ENCODE measurements around the gene DPP10.
A peak's percentile ranks its signal among the peaks of the same experiment; 100 is the strongest.

DPP10 gene

GRCh38 chr2:114545052-114545451 lies 102.6 kb downstream of the DPP10 start:
- TF ChIP-seq CTCF (conservative IDR thresholded peaks at IDR 0.05; ENCODE audit: low read depth, low read length) = no peak
- H3K4me3 ChIP-seq (ENCODE audit: low read length) = no peak overlapping the region

GRCh38 chr2:114546531-114546930 lies 104.1 kb downstream of the DPP10 start:
- DNase-seq (ENCODE audit: low read depth) = no peak
- H3K4me3 ChIP-seq (ENCODE audit: low read length) = no peak overlapping the region
- TF ChIP-seq CTCF (conservative IDR thresholded peaks at IDR 0.05; ENCODE audit: low read depth, low read length) = no peak

More at GRCh38 chr2:114545052-114545451, 102.6 kb downstream of the DPP10 start:
- DNase-seq (ENCODE audit: low read depth) = no peak

GRCh38 chr2:114548151-114548550 lies 105.7 kb downstream of the DPP10 start:
- DNase-seq (ENCODE audit: low read depth) = no peak
- TF ChIP-seq CTCF (conservative IDR thresholded peaks at IDR 0.05; ENCODE audit: low read depth, low read length) = no peak
- no peak overlapping the region for H3K4me3 ChIP-seq (ENCODE audit: low read length)

- no peak for DNase-seq (ENCODE audit: low read depth)
- TF ChIP-seq CTCF (conservative IDR thresholded peaks at IDR 0.05; ENCODE audit: low read depth, low read length) = no peak
- H3K4me3 ChIP-seq (ENCODE audit: low read length) = no peak overlapping the region
Observed at GRCh38 chr2:114550364-114550763, 107.9 kb downstream of the DPP10 start.

- no peak for DNase-seq (ENCODE audit: low read depth)
- TF ChIP-seq CTCF (conservative IDR thresholded peaks at IDR 0.05; ENCODE audit: low read depth, low read length) = peak; percentile 66
- H3K4me3 ChIP-seq (ENCODE audit: low read length) = no peak overlapping the region
Observed at GRCh38 chr2:114550895-114551793, 108.7 kb downstream of the DPP10 start.

- DNase-seq (ENCODE audit: low read depth) = no peak
- H3K4me3 ChIP-seq (ENCODE audit: low read length) = no peak overlapping the region
- TF ChIP-seq CTCF (conservative IDR thresholded peaks at IDR 0.05; ENCODE audit: low read depth, low read length) = no peak
Observed at GRCh38 chr2:114553027-114553426, 110.6 kb downstream of the DPP10 start.

GRCh38 chr2:114569166-114569565 lies 126.7 kb downstream of the DPP10 start:
- DNase-seq (ENCODE audit: low read depth) = no peak

More at GRCh38 chr2:114569166-114569565, 126.7 kb downstream of the DPP10 start:
- no peak overlapping the region for H3K4me3 ChIP-seq (ENCODE audit: low read length)
- TF ChIP-seq CTCF (conservative IDR thresholded peaks at IDR 0.05; ENCODE audit: low read depth, low read length) = no peak

Measured in retinal pigment epithelial cell (primary cell).